Dendritic cell treated with granulocyte-macrophage colony-stimulating factor and Interleukin-4, amounts not matched to agents 40 ng/mL and 50 ng/mL, for 4 days (primary cell): ENCODE measurements around the gene PCDH11Y.
"Not testable (repeated sequence)": the region's sequence is repeated elsewhere in the genome, so short reads cannot be mapped to it uniquely, and the experiment has no call there.

ENCODE experiments used
- H3K27ac Mint-ChIP-seq: one replicate; pipeline ENCODE4 v1.8.0; 2022; ENCODE audit warnings: mild to moderate bottlenecking, mixed read lengths
- H3K27me3 Mint-ChIP-seq: one replicate; pipeline ENCODE4 v1.8.0; 2022; ENCODE audit warnings: mild to moderate bottlenecking, mixed read lengths
- H3K36me3 Mint-ChIP-seq: one replicate; pipeline ENCODE4 v1.8.0; 2022; ENCODE audit warnings: low read depth, mixed read lengths
- H3K4me1 Mint-ChIP-seq: one replicate; pipeline ENCODE4 v1.8.0; 2022; ENCODE audit warnings: low read depth, mixed read lengths
- H3K4me3 Mint-ChIP-seq: one replicate; pipeline ENCODE4 v1.8.0; 2022; ENCODE audit warnings: mild to moderate bottlenecking, moderate library complexity, mixed read lengths
- H3K9me3 Mint-ChIP-seq: one replicate; pipeline ENCODE4 v1.8.0; 2022; ENCODE audit warnings: mixed read lengths
- intact Hi-C: fragments of 100-400 bp; cut with micrococcal nuclease; formaldehyde crosslinking; loops from one replicate; pipeline ENCODE4 v1.15.0; 2022

PCDH11Y gene

GRCh38 chrY:5000057-5000456 lies at the start of gene PCDH11Y:
TSS of gene PCDH11Y (plus strand) at chrY:5000296. CDS start at chrY:5057100, 56,804 bp downstream.
- intact Hi-C loops, H3K4me3 Mint-ChIP-seq, H3K9me3 Mint-ChIP-seq, H3K27ac Mint-ChIP-seq, H3K4me1 Mint-ChIP-seq, H3K36me3 Mint-ChIP-seq: not testable (repeated sequence)
- H3K27me3 Mint-ChIP-seq = peaks cover 34% of the 10 kb centered on the region

- intact Hi-C loops, H3K27ac Mint-ChIP-seq, H3K27me3 Mint-ChIP-seq, H3K4me3 Mint-ChIP-seq, H3K4me1 Mint-ChIP-seq, H3K9me3 Mint-ChIP-seq, H3K36me3 Mint-ChIP-seq: not testable (repeated sequence)
Measured at GRCh38 chrY:4967894-4968293, 32.2 kb upstream of the PCDH11Y start.

GRCh38 chrY:4991743-4992400 lies 8.2 kb upstream of the PCDH11Y start:
- intact Hi-C loops = not testable (repeated sequence)

GRCh38 chrY:4994892-4995291 lies 5.2 kb upstream of the PCDH11Y start:
- H3K4me1 Mint-ChIP-seq, H3K27ac Mint-ChIP-seq, H3K9me3 Mint-ChIP-seq, H3K27me3 Mint-ChIP-seq, H3K4me3 Mint-ChIP-seq, H3K36me3 Mint-ChIP-seq, intact Hi-C loops: not testable (repeated sequence)

More at GRCh38 chrY:4991743-4992400, 8.2 kb upstream of the PCDH11Y start:
- H3K27me3 Mint-ChIP-seq, H3K9me3 Mint-ChIP-seq, H3K4me1 Mint-ChIP-seq, H3K36me3 Mint-ChIP-seq, H3K4me3 Mint-ChIP-seq, H3K27ac Mint-ChIP-seq: not testable (repeated sequence)

- intact Hi-C loops, H3K9me3 Mint-ChIP-seq, H3K27ac Mint-ChIP-seq, H3K4me3 Mint-ChIP-seq, H3K36me3 Mint-ChIP-seq, H3K4me1 Mint-ChIP-seq: not testable (repeated sequence)
- H3K27me3 Mint-ChIP-seq = peaks cover 38% of the 10 kb centered on the region
Measured at GRCh38 chrY:5002476-5003184, 2.5 kb downstream of the PCDH11Y start.

- H3K36me3 Mint-ChIP-seq, H3K9me3 Mint-ChIP-seq, H3K27ac Mint-ChIP-seq, H3K4me1 Mint-ChIP-seq, intact Hi-C loops, H3K4me3 Mint-ChIP-seq, H3K27me3 Mint-ChIP-seq: not testable (repeated sequence)
Measured at GRCh38 chrY:5038972-5039523, 39.0 kb downstream of the PCDH11Y start.

- H3K36me3 Mint-ChIP-seq, H3K27ac Mint-ChIP-seq, H3K4me1 Mint-ChIP-seq, H3K4me3 Mint-ChIP-seq, H3K9me3 Mint-ChIP-seq, intact Hi-C loops, H3K27me3 Mint-ChIP-seq: not testable (repeated sequence)
Measured at GRCh38 chrY:5083017-5083416, 82.9 kb downstream of the PCDH11Y start.

- H3K4me1 Mint-ChIP-seq, H3K27ac Mint-ChIP-seq, intact Hi-C loops, H3K9me3 Mint-ChIP-seq, H3K36me3 Mint-ChIP-seq, H3K4me3 Mint-ChIP-seq, H3K27me3 Mint-ChIP-seq: not testable (repeated sequence)
Measured at GRCh38 chrY:5182998-5183397, 182.9 kb downstream of the PCDH11Y start.

- H3K4me3 Mint-ChIP-seq, H3K36me3 Mint-ChIP-seq, intact Hi-C loops, H3K27me3 Mint-ChIP-seq, H3K9me3 Mint-ChIP-seq, H3K4me1 Mint-ChIP-seq, H3K27ac Mint-ChIP-seq: not testable (repeated sequence)
Measured at GRCh38 chrY:5215116-5215515, 215.0 kb downstream of the PCDH11Y start.

- H3K27me3 Mint-ChIP-seq, H3K36me3 Mint-ChIP-seq, intact Hi-C loops, H3K4me1 Mint-ChIP-seq, H3K4me3 Mint-ChIP-seq, H3K27ac Mint-ChIP-seq: not testable (repeated sequence)
- peaks cover 37% of the 10 kb centered on the region for H3K9me3 Mint-ChIP-seq
Measured at GRCh38 chrY:5324931-5325330, 324.8 kb downstream of the PCDH11Y start.

GRCh38 chrY:5342220-5342619 lies 342.1 kb downstream of the PCDH11Y start:
- H3K36me3 Mint-ChIP-seq, H3K4me3 Mint-ChIP-seq, intact Hi-C loops, H3K27ac Mint-ChIP-seq, H3K27me3 Mint-ChIP-seq, H3K9me3 Mint-ChIP-seq, H3K4me1 Mint-ChIP-seq: not testable (repeated sequence)

GRCh38 chrY:5543705-5544104 lies 543.6 kb downstream of the PCDH11Y start:
- H3K4me3 Mint-ChIP-seq, intact Hi-C loops, H3K27me3 Mint-ChIP-seq, H3K4me1 Mint-ChIP-seq, H3K9me3 Mint-ChIP-seq, H3K27ac Mint-ChIP-seq, H3K36me3 Mint-ChIP-seq: not testable (repeated sequence)

GRCh38 chrY:5638589-5638988 lies 638.5 kb downstream of the PCDH11Y start:
- H3K9me3 Mint-ChIP-seq = not testable (repeated sequence)

GRCh38 chrY:5679265-5679664 lies 679.2 kb downstream of the PCDH11Y start:
- H3K27me3 Mint-ChIP-seq, H3K36me3 Mint-ChIP-seq, H3K4me3 Mint-ChIP-seq, H3K9me3 Mint-ChIP-seq, H3K4me1 Mint-ChIP-seq, intact Hi-C loops, H3K27ac Mint-ChIP-seq: not testable (repeated sequence)

More at GRCh38 chrY:5638589-5638988, 638.5 kb downstream of the PCDH11Y start:
- H3K27me3 Mint-ChIP-seq, H3K4me3 Mint-ChIP-seq, H3K4me1 Mint-ChIP-seq, intact Hi-C loops, H3K36me3 Mint-ChIP-seq, H3K27ac Mint-ChIP-seq: not testable (repeated sequence)

- H3K36me3 Mint-ChIP-seq, H3K4me3 Mint-ChIP-seq, H3K4me1 Mint-ChIP-seq, H3K9me3 Mint-ChIP-seq, intact Hi-C loops, H3K27me3 Mint-ChIP-seq, H3K27ac Mint-ChIP-seq: not testable (repeated sequence)
Measured at GRCh38 chrY:5708727-5709126, 708.6 kb downstream of the PCDH11Y start.
